Fibroblast of lung (primary cell): ENCODE results near the gene SPPL3.

Experiments
- CTCF ChIP-seq, 2 donors: IDR thresholded peaks in 1 of 2; conservative IDR thresholded peaks in 1 of 2; 1 replicate in 1 of 2; 2 replicates in 1 of 2; pipeline ENCODE4 v1.5.1; 2011 to 2012; ENCODE audit warnings: low read length in 2 of 2, control low read depth in 1 of 2, inconsistent platforms in 1 of 2, low read depth in 1 of 2, mild to moderate bottlenecking in 1 of 2
- EZH2 ChIP-seq: IDR thresholded peaks from 2 replicates; pipeline ENCODE4 v1.5.1; 2012; ENCODE audit warnings: low read length, control low read depth, mild to moderate bottlenecking; ENCODE audit errors: missing control alignments

GRCh38 chr12:120884644-120885043, 19.5 kb downstream of the SPPL3 start:
- TF ChIP-seq CTCF (conservative IDR thresholded peaks at IDR 0.05 in 1 of 2, IDR thresholded peaks at IDR 0.05 in 1 of 2; ENCODE audit: low read depth in 1 of 2, low read length in 2 of 2) (no peak), EZH2 (no peak)
